Nephron (organoid): ENCODE data around the gene PLEKHG7.
A peak's percentile ranks its signal among the peaks of the same experiment; 100 is the strongest.

Experiments
- H3K27ac Mint-ChIP-seq, 3 experiments: 2 replicates each; pipeline ENCODE4 v1.8.0; 2020; ENCODE audit warnings: mixed read lengths in 3 of 3, mild to moderate bottlenecking in 2 of 3, moderate library complexity in 1 of 3
- H3K27me3 Mint-ChIP-seq: 2 replicates; pipeline ENCODE4 v1.8.0; 2021; ENCODE audit warnings: low read depth, mild to moderate bottlenecking, moderate library complexity, mixed read lengths
- H3K36me3 Mint-ChIP-seq: 2 replicates; pipeline ENCODE4 v1.8.0; 2020; ENCODE audit warnings: low read depth, mixed read lengths
- H3K4me1 Mint-ChIP-seq: 2 replicates; pipeline ENCODE4 v1.8.0; 2020; ENCODE audit warnings: mixed read lengths
- H3K4me3 Mint-ChIP-seq, 3 experiments: 2 replicates each; pipeline ENCODE4 v1.8.0; 2020; ENCODE audit warnings: mild to moderate bottlenecking in 3 of 3, mixed read lengths in 3 of 3, moderate library complexity in 2 of 3
- H3K9me3 Mint-ChIP-seq: 2 replicates; pipeline ENCODE4 v1.8.0; 2020; ENCODE audit warnings: mixed read lengths
- TF ChIP-seq, protein P1 (sequence below), 3 experiments: fragments of 200-600 bp; sonication (generic); IDR thresholded peaks; one replicate each; pipeline ENCODE4 v1.5.0; 2021; ENCODE audit warnings: antibody characterized with exemption in 3 of 3; ENCODE audit not compliant: unreplicated experiment in 3 of 3

Gene PLEKHG7

GRCh38 chr12:92717202-92717601, 14.4 kb downstream of the PLEKHG7 start:
- no peak overlapping the region for H3K4me3 Mint-ChIP-seq
- TF ChIP-seq, protein P1, sequence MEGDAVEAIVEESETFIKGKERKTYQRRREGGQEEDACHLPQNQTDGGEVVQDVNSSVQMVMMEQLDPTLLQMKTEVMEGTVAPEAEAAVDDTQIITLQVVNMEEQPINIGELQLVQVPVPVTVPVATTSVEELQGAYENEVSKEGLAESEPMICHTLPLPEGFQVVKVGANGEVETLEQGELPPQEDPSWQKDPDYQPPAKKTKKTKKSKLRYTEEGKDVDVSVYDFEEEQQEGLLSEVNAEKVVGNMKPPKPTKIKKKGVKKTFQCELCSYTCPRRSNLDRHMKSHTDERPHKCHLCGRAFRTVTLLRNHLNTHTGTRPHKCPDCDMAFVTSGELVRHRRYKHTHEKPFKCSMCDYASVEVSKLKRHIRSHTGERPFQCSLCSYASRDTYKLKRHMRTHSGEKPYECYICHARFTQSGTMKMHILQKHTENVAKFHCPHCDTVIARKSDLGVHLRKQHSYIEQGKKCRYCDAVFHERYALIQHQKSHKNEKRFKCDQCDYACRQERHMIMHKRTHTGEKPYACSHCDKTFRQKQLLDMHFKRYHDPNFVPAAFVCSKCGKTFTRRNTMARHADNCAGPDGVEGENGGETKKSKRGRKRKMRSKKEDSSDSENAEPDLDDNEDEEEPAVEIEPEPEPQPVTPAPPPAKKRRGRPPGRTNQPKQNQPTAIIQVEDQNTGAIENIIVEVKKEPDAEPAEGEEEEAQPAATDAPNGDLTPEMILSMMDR (IDR thresholded peaks at IDR 0.05; ENCODE audit: unreplicated experiment in 3 of 3): no peak
- peaks cover 10% of the 10 kb centered on the region for H3K4me1 Mint-ChIP-seq
- H3K27me3 Mint-ChIP-seq: no peaks in the 10 kb centered on the region
- H3K36me3 Mint-ChIP-seq: no peaks in the 10 kb centered on the region
- H3K9me3 Mint-ChIP-seq: peaks cover 20% of the 10 kb centered on the region
- no peak overlapping the region for H3K27ac Mint-ChIP-seq

- no peaks in the 10 kb centered on the region for H3K36me3 Mint-ChIP-seq
- TF ChIP-seq, protein P1 (IDR thresholded peaks at IDR 0.05; ENCODE audit: unreplicated experiment in 3 of 3): no peak
- H3K4me3 Mint-ChIP-seq: no peak overlapping the region
- no peak overlapping the region for H3K27ac Mint-ChIP-seq
- no peaks in the 10 kb centered on the region for H3K27me3 Mint-ChIP-seq
- peaks cover 15% of the 10 kb centered on the region for H3K9me3 Mint-ChIP-seq
- peaks cover 18% of the 10 kb centered on the region for H3K4me1 Mint-ChIP-seq
These were observed 15.7 kb downstream of the PLEKHG7 start for GRCh38 chr12:92718483-92718990.

DNA sequence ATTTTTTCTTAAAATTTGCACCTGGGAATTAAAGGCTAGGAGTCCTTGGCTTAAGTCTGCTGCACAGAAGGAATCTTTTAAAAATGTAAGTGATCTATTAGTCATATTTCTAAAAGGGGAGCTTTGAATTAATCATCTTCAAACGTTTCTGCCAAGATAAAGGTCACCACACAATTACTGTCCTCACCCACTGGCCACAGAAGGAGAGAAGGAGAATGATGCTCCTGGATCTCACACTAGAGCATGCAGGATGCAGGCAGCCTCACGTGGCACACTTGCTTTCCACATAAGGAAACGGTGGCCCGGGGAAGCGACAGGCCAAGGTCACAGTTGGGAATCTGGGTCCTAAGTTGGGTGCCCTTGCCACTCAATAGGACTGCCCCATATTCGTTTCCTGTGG, 16.9 kb downstream of the PLEKHG7 start:
- Mint-ChIP-seq H3K27ac (no peak overlapping the region), H3K9me3 (peaks cover 10% of the 10 kb centered on the region), H3K36me3 (no peaks in the 10 kb centered on the region), H3K4me3 (no peak overlapping the region), H3K4me1 (peaks cover 18% of the 10 kb centered on the region), H3K27me3 (no peaks in the 10 kb centered on the region)
- TF ChIP-seq, protein P1 (IDR thresholded peaks at IDR 0.05; ENCODE audit: unreplicated experiment in 3 of 3): no peak

DNA sequence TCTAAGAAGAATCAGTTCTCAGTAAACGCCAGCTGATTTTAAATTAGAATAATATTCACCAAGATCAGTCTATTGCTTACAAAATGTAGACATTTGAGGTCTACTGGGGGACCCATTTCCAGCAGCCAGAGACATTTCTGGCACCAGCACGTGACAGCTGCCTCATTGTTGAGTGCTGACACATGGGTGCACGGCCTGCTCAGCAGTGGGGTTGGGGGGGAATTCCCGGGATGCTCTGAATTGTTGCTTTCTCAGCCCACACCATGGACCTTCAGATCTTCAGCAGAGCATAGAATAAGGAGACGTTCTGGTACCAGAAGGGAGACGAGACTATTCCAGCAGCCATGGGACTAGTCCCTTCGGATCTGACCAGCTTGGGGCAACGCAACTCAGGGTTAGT, 18.3 kb downstream of the PLEKHG7 start:
- H3K4me1 Mint-ChIP-seq: peaks cover 13% of the 10 kb centered on the region
- peak overlapping the region in 2 of 3 experiments; percentile 58 to 75 for H3K4me3 Mint-ChIP-seq
- no peaks in the 10 kb centered on the region for H3K27me3 Mint-ChIP-seq
- no peaks in the 10 kb centered on the region for H3K36me3 Mint-ChIP-seq
- no peak overlapping the region for H3K27ac Mint-ChIP-seq
- peaks cover 12% of the 10 kb centered on the region for H3K9me3 Mint-ChIP-seq
- TF ChIP-seq, protein P1 (IDR thresholded peaks at IDR 0.05; ENCODE audit: unreplicated experiment in 3 of 3): no peak

DNA sequence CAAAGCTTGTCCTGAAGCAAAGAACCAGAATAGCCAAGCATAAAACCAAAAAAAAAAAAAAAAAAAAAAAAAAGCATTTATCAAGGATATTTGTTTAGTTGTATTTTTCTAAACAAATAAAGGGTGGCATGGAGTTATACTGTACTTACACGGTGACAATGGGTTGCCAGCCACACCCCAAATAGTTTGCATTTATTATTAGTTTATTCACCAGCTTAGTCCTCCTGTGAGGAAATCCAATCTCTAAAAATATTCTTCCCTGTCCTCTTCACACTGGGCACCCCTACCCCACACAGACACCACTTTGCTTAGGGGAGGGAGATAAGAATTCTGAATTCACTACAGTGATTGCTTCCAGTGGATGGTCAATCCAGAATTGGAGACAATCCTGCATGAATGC, 18.9 kb downstream of the PLEKHG7 start:
- no peak overlapping the region for H3K27ac Mint-ChIP-seq
- H3K9me3 Mint-ChIP-seq: peaks cover 8% of the 10 kb centered on the region
- TF ChIP-seq, protein P1 (IDR thresholded peaks at IDR 0.05; ENCODE audit: unreplicated experiment in 3 of 3): no peak
- H3K4me1 Mint-ChIP-seq: peaks cover 13% of the 10 kb centered on the region
- H3K27me3 Mint-ChIP-seq: no peaks in the 10 kb centered on the region
- H3K4me3 Mint-ChIP-seq: peak overlapping the region in 2 of 3 experiments; percentile 55 to 75
- no peaks in the 10 kb centered on the region for H3K36me3 Mint-ChIP-seq

DNA sequence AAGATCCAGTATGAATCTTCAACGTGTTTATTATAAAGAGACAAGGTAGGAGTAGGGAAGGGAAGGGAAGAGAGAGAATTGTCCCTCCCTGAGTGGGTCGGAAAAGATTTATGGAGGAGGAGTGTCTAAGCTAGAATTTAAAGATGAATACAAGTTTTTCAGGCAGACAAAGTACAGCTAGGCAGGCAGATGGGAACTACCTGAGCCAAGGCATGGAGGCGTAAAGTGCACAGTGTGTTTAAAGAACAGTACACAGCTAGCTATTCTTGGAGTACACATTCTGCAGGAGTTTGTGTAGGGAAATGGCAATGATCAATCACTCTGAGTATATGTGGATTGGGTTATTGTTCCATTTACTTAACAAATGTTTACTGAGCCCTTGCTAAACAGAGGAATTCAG, 20.1 kb downstream of the PLEKHG7 start:
- H3K27me3 Mint-ChIP-seq: no peaks in the 10 kb centered on the region
- TF ChIP-seq, protein P1 (IDR thresholded peaks at IDR 0.05; ENCODE audit: unreplicated experiment in 3 of 3): no peak

More for the DNA sequence above, 20.1 kb downstream of the PLEKHG7 start:
- peaks cover 8% of the 10 kb centered on the region for H3K9me3 Mint-ChIP-seq
- H3K27ac Mint-ChIP-seq: no peak overlapping the region
- H3K36me3 Mint-ChIP-seq: no peaks in the 10 kb centered on the region
- H3K4me1 Mint-ChIP-seq: peaks cover 13% of the 10 kb centered on the region
- no peak overlapping the region for H3K4me3 Mint-ChIP-seq
